ENCODE results near the gene SKI. TPM values are rescaled to one million over a fixed set of nuclear protein-coding genes. Genes with fewer than 3 reads are reported as not detected.
"Not testable (repeated sequence)": the region's sequence is repeated elsewhere in the genome, so short reads cannot be mapped to it uniquely, and the experiment has no call there.

SKI gene
- total RNA-seq, 1 donor from 2014 or later, result 55.7 TPM

DNA sequence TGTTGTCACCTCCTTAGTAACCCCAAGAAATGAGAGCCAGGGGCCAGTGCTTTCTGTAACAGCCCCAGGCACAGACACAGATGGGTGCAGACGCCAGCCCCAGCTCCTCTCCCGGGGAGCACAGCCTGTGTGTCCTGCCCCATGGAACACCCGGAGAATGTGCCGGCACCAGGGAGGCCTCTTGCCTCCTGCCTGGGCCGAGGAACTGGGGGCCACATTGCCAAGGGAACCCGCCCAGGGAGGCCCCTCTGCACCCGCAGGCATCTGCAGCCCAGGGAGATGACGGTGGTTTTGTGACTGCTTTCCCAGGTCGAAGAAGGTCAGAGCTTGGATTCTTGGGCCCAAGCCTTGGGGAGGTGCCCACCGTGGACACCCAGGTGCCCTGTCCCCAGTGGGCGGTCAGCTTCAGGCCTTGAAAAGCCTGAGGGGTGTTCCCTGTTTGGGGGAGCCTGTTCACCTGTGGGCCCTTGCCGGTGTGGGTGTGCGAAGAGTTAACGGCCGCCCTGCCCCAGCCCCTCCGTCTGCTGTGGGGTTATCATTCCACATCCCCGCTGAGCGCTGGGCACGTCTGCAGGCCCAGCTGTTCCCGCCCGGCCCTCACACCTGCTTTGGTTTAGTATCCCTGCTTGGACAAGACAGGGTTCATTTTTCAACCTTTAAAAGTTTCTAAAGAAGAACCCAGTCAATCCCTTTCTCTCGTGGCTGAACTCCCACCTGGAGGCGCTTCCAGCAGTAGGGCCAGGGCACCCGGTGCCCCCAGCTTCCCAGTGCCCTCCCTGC lies 100.7 kb downstream of the SKI start:
- Mint-ChIP-seq H3K27me3 (peaks cover 20% of the 10 kb centered on the region), H3K27ac (no peak overlapping the region), H3K9me3 (no peaks in the 10 kb centered on the region), H3K36me3 (no peaks in the 10 kb centered on the region), H3K4me1 (ENCODE audit: unreplicated experiment) (peaks cover 13% of the 10 kb centered on the region), H3K4me3 (no peak overlapping the region)
- TF ChIP-seq, protein P1, sequence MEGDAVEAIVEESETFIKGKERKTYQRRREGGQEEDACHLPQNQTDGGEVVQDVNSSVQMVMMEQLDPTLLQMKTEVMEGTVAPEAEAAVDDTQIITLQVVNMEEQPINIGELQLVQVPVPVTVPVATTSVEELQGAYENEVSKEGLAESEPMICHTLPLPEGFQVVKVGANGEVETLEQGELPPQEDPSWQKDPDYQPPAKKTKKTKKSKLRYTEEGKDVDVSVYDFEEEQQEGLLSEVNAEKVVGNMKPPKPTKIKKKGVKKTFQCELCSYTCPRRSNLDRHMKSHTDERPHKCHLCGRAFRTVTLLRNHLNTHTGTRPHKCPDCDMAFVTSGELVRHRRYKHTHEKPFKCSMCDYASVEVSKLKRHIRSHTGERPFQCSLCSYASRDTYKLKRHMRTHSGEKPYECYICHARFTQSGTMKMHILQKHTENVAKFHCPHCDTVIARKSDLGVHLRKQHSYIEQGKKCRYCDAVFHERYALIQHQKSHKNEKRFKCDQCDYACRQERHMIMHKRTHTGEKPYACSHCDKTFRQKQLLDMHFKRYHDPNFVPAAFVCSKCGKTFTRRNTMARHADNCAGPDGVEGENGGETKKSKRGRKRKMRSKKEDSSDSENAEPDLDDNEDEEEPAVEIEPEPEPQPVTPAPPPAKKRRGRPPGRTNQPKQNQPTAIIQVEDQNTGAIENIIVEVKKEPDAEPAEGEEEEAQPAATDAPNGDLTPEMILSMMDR (conservative IDR thresholded peaks at IDR 0.05), result no peak
- DNase-seq (ENCODE audit: extremely low spot score, unreplicated experiment), result no peak

DNA sequence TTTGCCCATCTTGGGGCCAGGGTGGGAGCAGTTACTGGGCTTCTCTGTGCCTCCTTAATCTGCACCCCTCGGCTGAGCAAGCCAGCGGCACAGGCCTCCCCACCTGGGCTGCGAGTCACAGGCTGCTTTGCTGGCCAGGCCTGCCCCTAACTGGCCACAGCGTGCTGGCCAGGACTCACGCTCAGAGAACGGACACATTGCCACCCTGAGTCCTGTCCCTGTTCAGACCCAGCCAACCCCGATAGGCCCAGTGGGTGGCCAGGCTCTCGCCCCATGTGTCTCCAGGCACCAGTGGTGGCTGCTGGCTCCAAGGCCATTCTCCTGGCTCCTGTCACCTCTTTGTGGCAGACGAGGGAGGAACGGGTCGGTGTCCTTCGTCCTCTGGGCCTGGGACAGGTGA lies 101.9 kb downstream of the SKI start:
- Mint-ChIP-seq H3K36me3 (no peaks in the 10 kb centered on the region), H3K4me3 (no peak overlapping the region), H3K9me3 (no peaks in the 10 kb centered on the region), H3K27me3 (peaks cover 16% of the 10 kb centered on the region), H3K4me1 (ENCODE audit: unreplicated experiment) (peaks cover 13% of the 10 kb centered on the region), H3K27ac (no peak overlapping the region)
- TF ChIP-seq, protein P1 (conservative IDR thresholded peaks at IDR 0.05), result no peak
- no peak for DNase-seq (ENCODE audit: extremely low spot score, unreplicated experiment)

DNA sequence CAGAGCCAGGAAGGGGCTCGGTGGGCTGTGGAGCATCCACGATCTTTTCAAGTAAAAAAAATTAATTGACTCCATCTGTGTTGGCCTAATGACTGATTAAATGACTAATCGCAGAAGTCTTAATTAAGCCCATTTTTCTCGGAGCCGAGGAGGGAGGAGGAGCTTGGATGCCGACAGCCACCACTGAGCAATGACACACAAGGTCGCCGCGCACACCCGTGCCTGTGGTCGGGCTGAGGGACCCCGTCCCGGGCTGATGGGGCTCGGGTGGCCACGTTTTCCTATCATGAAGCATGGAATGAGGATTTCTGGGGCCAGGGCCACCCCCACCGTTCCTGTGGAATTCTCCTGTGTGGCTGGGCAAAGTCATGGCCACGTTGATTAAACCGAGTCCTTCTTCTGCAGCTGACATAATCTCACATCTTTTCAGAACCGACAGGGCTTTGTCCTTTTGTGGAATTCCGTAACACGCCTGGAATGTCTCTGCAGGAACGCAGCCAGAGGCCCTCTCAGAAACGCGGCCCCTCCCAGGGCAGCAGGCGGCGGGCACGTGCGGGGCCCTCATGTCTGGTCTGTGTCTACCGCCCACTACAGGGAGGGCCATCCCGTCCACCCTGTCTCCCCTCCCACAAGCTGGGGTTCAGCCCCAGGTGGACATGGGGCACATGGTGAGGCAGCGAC lies 102.5 kb downstream of the SKI start:
- DNase-seq (ENCODE audit: extremely low spot score, unreplicated experiment), result no peak
- Mint-ChIP-seq H3K4me3 (peak overlapping the region; percentile 36), H3K9me3 (no peaks in the 10 kb centered on the region), H3K27ac (peak overlapping the region; percentile 46), H3K27me3 (peaks cover 10% of the 10 kb centered on the region), H3K4me1 (ENCODE audit: unreplicated experiment) (peaks cover 13% of the 10 kb centered on the region), H3K36me3 (no peaks in the 10 kb centered on the region)
- TF ChIP-seq, protein P1 (conservative IDR thresholded peaks at IDR 0.05), result no peak

DNA sequence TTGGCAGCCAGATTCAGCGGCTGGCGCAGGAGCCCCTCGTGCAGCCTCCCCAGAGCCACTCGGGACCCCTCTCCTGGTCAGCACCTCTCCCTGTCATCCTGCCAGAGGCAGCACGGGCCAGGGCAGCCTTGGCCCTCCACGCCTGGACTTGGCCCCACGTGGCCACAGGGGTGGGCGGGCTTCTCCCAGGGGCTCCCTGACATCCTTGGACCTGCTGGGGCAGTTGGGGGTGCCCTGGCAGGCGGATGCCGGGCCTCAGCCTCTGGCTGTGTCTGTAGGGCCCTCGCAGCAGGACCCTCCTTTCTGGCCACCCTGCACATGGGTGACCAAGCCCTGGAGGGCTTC lies 103.1 kb downstream of the SKI start:
- H3K27ac Mint-ChIP-seq, result no peak overlapping the region
- peaks cover 13% of the 10 kb centered on the region for H3K4me1 Mint-ChIP-seq (ENCODE audit: unreplicated experiment)
- TF ChIP-seq, protein P1 (conservative IDR thresholded peaks at IDR 0.05), result no peak
- peaks cover 7% of the 10 kb centered on the region for H3K27me3 Mint-ChIP-seq
- DNase-seq (ENCODE audit: extremely low spot score, unreplicated experiment), result no peak
- H3K4me3 Mint-ChIP-seq, result no peak overlapping the region
- H3K9me3 Mint-ChIP-seq, result no peaks in the 10 kb centered on the region
- no peaks in the 10 kb centered on the region for H3K36me3 Mint-ChIP-seq

DNA sequence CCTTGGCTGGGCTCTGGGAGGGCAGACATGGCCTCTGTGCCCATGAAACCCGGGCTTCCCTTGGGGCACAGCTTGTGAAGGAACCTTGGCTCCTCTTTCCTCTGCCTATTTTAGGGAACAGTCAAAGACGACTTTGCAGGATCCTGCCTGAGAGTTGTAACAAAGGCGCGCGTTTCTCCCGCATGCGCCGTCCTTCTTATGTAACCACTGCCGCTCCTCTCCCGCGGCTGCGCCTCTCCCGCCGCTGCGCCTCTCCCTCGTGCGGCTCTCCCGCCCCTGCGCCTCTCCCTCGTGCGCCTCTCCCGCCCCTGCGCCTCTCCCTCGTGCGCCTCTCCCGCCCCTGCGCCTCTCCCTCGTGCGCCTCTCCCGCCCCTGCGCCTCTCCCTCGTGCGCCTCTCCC lies 103.5 kb downstream of the SKI start:
- not testable (repeated sequence) for H3K36me3 Mint-ChIP-seq; DNase-seq (ENCODE audit: extremely low spot score, unreplicated experiment); H3K27ac Mint-ChIP-seq; H3K4me3 Mint-ChIP-seq; H3K9me3 Mint-ChIP-seq; H3K27me3 Mint-ChIP-seq
- peaks cover 13% of the 10 kb centered on the region for H3K4me1 Mint-ChIP-seq (ENCODE audit: unreplicated experiment)

DNA sequence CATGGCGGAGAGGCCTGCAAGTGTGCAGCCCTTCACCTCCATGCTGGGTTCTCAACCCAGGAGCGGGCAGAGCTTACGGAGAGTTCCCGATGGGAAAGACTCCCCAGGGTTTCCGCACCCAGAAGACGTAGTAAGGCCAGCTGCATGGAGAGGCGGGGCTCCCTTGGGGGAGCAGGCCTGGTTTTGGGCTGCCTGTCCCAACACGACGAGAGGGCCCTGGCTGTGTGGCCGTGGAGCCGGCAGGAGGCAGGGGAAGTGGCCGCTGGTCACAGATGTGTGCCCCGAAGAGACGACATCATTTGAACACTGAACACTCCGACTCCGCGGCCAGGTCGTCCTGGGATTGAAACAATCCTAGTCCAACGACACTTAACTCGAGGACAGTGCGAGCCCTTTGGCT lies 106.2 kb downstream of the SKI start:
- Mint-ChIP-seq H3K27ac (no peak overlapping the region), H3K4me1 (ENCODE audit: unreplicated experiment) (peaks cover 7% of the 10 kb centered on the region)

More for the DNA sequence above, 106.2 kb downstream of the SKI start:
- TF ChIP-seq, protein P1 (conservative IDR thresholded peaks at IDR 0.05), result no peak
- no peak for DNase-seq (ENCODE audit: extremely low spot score, unreplicated experiment)
- Mint-ChIP-seq H3K27me3 (no peaks in the 10 kb centered on the region), H3K9me3 (no peaks in the 10 kb centered on the region), H3K4me3 (no peak overlapping the region), H3K36me3 (no peaks in the 10 kb centered on the region)
